HG03342 (cell line): ENCODE data around the gene OTP.

Experiments
- ATAC-seq: cut with Tn5 transposase; IDR thresholded peaks from one replicate; pipeline ENCODE4 v1.9.1; 2021; ENCODE audit warnings: mild to moderate bottlenecking, moderate library complexity; ENCODE audit not compliant: unreplicated experiment

The OTP gene

DNA sequence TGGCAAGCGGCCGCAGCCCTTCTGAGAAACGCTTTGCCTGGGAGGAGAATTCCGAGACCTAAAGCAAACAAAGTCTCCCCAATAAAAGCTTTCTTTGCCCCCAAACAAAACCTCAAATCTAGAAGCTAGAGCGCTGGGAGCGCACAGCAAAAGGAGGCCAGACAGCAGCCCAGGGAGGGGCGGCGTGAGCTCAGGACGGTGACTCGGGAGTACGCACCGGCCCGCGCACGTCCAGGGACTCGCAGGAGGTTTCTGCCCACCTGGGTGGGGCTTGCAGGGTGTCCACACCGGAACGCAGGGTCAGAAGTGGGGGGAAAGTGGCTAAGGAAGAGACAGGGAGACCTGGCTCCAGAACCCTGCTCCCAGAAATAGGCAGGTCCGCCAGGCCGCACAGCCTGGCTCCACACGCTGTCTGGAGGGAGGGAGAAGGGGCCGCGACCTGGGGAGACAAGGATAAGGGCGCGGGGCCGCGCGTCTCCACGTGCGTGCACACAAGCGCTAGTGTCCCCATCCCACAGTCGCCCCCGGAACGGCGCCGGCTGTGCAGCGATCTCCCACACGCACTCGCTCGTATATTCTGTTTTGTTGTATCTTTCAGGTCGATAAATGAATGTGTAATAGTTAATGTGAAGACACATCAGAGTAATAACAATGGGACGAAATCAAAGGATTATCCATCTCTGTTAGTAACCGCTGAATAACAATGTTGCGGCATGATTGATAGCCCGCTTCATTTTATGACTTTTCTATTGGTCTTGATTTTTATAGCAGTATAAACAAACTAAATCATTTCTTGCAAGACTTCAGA is 2.3 kb upstream of the OTP start:
- no peak for ATAC-seq

- no peak for ATAC-seq
These were observed 504 bp upstream of the OTP start for GRCh38 chr5:77638763-77639671.

DNA sequence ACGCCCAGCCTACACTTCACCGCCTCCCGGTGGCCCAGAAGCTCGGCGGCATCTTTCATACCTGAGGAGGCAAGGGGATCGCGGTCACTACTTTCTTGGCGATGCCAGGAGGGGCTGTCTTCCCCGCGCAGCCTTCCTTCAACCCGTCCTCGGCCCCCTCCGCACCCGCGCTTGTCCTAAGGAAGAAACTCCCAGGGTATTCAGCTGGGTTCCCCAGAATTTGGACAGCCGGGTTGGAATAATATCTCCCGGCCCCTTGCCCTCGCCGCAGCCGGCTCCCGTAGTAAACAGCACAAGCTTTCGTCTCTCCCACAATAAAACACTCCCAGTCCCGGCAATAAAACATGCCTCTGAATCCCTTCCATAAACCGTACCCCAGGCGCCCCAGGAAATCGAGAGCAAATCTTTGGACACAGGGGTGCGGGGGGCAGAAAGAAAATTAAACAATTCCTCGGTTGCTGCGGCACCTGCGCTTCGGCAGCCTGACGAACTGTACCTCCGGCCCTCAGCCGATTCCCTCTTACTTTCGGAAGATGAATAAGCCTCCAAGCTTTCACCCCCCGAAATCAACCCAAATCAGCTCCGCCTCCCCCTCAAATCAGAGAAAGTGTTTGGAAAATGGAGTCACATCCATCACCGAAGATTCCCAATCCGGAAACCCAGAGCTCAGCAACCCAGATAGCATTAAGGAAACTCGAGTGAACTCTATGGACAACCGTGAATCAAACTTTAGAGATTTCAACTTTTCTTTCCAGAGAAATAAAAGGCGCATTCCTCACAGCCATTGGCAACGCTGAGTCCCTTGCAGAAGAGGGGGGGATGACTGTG is 1.1 kb downstream of the OTP start:
- ATAC-seq = no peak

DNA sequence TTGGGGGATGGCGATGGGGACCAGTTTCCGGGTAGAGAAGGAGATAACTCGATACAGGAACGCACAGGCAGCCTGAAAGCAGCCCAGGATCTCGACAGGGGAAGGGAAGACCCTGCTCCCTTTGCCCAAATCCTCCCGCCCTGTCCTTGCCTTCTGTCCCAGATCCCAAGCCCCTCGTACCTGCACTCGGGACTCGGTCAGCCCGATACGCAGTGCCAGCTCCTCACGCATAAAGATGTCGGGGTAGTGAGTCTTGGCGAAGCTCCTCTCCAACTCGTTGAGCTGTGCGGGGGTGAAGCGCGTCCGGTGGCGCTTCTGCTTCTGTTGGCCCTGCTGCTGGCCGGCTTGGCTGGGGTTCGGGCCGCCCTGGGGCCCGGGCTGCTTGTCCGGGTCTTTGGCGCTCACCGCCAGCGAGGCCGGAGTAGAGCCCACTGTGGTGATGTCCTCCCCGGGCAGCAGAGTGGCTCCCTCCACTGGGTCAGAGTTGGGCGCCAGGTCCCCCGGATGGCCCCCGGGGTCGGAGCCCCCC is 1.8 kb downstream of the OTP start:
- ATAC-seq = no peak

DNA sequence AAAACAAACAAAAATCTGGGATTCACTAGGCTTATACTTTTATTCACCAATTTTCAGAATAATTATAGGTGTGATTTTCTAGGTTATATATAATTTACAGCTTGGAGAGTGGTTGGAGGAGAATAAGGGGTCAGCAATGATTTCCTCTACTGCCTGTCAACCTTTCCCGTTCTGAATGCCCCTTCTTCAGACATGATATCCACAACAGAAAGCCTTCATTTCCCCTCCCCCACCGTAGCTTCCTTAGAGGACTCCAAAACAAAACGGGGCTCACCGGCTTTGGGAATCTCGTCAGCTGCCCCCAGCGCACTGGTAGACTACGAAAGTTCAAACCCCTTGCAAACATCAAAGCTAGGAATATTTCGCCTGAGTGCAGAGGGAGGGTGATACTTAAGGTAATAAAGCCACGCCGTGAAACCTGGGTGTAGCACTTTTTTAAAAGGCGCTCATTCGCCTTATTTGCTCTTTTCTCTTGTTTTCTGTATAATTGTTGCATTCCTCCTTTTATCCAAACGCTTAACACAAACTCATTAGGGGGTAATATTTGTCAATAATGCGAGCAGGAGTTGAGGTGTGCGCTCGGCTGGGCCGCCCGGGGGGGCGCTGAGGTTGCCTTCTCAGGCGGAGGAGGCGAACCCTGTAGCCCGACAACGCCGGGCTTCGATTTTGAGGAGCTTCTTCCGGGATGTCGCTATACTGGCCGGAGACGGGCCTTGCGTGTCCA is 2.4 kb downstream of the OTP start:
- ATAC-seq = no peak

- no peak for ATAC-seq
These were observed 3.2 kb downstream of the OTP start for GRCh38 chr5:77635067-77635916.

- ATAC-seq = no peak
These were observed 4.8 kb downstream of the OTP start for GRCh38 chr5:77633709-77634108.

DNA sequence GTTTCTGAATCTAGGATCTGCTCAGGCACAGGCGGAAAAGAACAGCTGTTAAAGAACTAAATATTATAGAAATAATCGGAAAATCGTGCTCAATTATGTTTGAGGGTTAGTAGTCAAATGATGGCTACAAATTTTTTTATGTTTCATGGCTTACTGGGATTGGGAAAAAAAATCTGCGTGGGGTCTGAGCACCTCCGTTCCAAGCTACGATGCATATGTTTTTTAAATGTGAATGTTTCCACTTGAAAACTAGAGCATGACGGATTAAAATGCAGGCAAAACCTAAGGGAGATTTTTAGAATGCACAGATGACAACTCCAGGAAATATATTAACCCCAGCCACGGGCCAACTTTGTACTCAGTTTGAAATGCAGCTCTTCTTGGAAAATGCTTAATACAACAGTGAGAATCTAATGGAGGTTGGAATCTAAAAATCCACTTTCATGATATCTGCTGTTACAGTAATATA is 5.3 kb downstream of the OTP start:
- no peak for ATAC-seq

- no peak for ATAC-seq
These were observed 5.8 kb downstream of the OTP start for GRCh38 chr5:77632526-77633206.

DNA sequence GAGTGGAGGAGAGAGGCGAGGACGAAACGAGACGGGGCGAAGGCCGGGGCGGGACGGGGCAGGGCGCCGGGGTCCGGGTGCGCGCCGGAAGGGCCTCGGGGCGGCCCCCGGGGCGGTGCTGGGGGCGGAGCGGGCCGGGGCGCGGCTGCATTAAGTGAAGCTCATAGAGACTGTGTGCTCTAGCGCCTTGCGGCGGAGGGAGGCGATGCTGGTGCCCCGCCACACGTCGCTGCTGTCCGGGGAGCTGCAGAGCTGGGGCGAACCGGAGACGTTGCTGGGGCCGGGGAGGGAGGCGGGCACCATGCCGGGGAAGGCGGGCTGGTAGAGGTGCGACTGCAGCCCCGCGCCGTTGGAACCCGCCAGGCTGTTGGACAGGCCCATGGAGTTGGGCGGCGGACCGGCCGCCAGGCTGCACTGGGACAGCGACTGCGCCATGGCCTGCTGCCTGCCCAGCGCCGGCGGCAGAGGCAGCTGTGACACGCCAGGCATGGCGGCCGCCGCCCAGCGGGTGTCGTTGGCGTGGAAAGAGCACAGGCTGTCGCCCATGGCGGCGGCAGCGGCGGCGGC is 8.3 kb downstream of the OTP start:
- peak; percentile 87 for ATAC-seq

GRCh38 chr5:77629509-77630113 is 8.9 kb downstream of the OTP start:
- no peak for ATAC-seq

- ATAC-seq = no peak
These were observed 9.5 kb downstream of the OTP start for GRCh38 chr5:77628840-77629508.

GRCh38 chr5:77627869-77628674 is 10.4 kb downstream of the OTP start:
- ATAC-seq = no peak

DNA sequence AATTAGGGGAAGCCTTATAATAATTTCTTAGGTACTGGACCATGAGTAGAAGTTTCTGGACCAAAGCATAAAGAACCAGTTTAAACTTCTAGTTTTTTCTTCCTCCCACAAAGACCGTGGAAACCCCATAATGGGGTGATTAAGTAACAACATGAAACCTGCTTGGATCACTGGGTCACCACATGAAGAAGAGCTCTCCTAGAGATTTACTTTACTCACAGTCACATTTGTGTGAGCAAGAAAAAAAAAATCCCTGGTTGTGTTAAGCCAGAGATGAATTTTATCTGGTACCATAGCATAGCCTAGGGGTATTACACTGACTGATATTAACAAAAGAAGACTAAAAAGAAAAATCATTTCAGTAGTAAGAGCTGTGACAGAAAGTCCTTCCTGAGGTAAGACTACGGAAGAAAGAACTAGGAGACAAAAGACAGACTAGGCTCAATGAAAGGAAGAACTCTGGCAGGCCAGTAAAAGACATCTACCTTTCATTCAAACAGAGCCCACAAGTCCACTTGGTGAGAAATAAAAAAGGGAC is 15.2 kb downstream of the OTP start:
- no peak for ATAC-seq

GRCh38 chr5:77621440-77621839 is 17.1 kb downstream of the OTP start:
- ATAC-seq = no peak

DNA sequence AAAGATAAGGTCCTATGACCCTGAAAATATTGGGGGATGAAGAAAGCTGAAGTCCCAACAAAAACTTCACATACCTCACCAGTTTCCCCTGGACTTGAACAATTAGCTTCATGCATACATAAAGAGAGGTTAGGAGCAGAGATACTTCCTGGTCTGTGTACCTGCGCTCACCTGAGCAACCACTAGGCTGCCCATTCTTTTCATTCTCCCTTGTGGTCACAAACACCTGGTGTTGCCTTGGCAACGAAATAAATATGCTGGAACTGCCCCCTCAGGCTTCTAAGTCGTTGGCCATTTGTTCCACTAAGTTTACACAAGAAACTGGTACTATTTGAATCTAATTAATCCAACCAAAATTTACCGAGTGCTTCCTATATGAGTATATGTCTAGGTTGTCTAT is 18.1 kb downstream of the OTP start:
- ATAC-seq = no peak
